Stimulated activated CD4-positive, alpha-beta T cell treated with anti-CD3 and anti-CD28 coated beads, Interleukin-12 subunit alpha, Interleukin-12 subunit beta, amount 100 ng/mL, for 24 hours (primary cell): Measurements from ENCODE around the gene DNAJC22.

ENCODE experiments used
- DNase-seq, 2 experiments: peaks; one replicate each; pipeline ENCODE4 v3.0.0-alpha.2; 2020; ENCODE audit warnings: low read depth in 2 of 2

Gene DNAJC22

DNA sequence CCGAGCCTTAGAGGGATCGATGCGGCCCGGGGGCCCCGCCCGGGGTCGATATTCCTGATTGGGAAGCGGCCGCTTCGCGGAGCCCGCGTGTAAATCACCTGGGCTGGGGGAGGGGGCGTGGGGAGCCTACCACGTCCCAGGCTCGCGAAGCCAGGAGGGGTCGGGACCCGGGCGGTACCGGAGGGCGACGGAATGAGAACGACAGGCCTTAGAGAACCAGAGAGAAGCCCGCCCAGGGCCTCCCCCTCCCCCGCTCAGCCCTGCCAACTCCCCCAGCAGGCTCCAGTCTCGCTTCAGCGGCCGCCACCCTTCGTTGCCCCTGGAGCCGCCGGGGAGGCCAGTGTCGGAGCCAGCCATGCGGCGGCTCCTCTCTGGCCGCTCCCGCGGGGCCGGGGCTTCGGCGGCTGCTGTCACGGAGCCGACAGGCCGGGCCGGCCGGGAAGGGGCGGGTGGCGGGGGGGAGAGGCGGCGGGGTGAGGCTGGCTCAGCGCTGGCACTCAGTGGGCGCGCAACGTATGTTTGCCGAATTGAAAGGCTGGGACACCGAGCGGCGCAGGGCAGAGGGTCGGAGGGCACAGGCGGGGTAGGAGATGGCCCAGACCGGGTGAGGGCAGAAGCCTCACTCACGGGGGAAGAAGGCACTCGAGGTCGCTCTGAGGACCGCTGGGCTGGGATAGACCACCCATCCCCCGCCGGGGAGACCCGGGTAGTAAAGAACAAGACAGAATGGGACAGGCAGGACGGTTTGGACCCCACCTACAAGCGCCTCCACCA is 1.4 kb upstream of the DNAJC22 start:
- DNase-seq, result no peak

DNA sequence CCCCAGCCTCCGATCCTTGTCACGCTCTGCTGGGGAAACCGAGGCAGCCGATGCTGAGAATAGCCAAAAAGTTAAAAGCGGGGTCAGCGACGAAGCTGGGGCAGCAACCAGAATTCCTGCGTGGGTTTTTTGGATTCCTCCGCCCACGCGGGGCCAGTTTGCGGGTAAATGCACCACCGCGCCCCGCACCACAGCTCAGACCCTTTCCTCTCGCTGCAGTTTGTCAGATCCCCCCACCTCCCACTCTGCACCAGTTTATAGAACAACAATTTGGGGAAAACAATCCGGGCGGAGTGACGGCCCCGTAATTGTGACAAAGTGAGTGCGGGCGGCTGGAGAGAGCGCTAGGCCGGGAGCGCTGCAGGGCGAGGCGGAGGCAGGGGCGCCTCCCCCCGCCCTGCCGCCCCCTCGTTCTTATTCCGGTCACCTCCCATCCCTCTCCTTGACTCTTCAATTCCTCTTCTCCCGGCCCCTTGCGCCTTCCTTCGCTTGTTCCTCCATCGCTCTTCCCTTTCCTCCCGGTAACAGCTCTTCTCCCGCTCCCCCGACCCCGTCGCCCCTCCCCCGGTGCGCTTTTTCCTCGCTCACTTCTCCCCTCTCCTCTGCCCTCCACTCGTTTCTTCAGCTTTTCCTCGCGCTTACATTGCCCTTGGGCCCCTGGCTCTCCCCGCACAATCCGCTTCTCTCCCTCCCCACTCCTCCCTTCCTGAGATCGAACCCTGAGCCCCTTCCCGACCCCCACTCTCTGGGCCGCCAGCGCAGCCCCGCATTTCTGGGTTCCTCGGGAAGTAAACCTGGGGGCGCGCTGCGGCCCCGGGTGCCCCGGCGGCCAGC is 646 bp upstream of the DNAJC22 start:
- DNase-seq, result no peak

GRCh38 chr12:49347311-49348193 is 864 bp downstream of the DNAJC22 start:
- DNase-seq, result peak; percentile 47 to 64

DNA sequence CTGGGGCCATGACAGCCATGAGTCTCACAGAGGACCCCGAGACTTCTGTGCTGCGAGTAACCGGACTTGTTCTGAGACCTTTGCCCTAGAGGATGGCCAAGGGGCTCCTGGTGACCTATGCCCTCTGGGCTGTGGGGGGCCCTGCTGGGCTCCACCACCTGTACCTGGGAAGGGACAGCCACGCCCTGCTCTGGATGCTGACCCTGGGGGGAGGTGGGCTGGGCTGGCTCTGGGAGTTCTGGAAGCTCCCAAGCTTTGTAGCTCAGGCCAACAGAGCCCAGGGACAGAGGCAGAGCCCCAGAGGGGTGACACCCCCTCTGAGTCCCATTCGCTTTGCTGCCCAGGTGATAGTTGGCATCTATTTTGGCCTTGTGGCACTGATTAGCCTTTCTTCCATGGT is 2.1 kb downstream of the DNAJC22 start:
- no peak for DNase-seq

GRCh38 chr12:49349266-49349665 is 2.6 kb downstream of the DNAJC22 start:
- no peak for DNase-seq

DNA sequence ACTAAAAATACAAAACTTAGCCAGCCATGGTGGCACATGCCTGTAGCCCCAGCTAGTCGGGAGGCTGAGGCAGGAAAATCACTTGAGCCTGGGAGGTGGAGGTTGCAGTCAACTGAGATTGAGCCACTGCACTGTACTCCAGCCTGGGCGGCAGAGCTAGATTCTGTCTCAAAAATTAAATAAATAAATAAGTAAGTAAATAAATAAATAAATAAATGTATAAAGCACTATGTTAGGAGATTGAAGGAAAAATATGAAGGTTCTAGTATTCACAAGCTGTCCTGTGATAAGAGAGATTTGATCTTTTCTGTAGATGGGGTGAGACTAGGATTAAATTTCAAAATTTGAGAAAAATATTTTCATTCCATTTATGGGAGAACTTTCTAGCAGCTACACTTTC is 5.7 kb downstream of the DNAJC22 start:
- no peak for DNase-seq

DNA sequence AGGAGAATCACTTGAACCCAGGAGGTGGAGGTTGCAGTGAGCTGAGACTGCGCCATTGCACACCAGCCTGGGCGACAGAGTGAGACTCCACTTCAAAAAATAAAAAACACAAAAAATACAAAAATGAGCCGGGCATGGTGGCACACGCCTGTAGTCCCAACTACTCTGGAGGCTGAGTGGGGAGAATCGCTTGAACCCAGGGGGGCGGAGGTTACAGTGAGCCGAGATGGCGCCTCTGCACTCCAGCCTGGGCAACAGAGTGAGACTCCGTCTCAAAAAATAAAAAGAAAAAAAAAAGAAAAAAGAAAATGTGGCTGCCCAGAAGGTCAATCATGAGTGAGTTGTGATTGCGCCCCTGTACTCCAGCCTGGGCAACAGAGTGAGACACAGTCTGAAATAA is 9.2 kb downstream of the DNAJC22 start:
- no peak for DNase-seq

DNA sequence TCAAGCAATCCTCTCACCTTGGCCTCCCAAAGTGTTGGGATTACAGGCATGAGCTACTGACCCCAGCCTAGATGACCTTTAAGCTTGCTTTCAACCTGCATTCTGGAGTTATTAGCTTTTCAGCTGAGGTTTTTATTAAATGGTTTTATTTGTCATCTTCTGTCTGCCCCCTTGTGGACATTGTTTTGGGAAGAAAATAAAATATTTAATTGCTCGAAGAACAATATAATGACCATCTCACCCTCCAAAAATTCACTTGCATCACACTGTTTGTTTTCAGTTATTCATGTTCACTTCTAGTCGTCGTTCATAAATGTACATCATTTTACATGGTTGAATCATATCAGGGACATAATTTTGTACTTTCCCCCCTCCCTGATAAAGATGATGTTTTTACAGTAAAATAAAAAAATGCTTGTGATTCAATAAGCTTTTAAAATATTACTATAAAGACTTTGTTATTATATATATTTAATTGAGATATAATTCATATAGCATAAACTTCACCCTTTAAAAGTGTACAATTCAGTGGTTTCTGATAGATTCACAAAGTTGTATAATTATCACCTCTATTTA is 10.5 kb downstream of the DNAJC22 start:
- DNase-seq, result no peak

DNA sequence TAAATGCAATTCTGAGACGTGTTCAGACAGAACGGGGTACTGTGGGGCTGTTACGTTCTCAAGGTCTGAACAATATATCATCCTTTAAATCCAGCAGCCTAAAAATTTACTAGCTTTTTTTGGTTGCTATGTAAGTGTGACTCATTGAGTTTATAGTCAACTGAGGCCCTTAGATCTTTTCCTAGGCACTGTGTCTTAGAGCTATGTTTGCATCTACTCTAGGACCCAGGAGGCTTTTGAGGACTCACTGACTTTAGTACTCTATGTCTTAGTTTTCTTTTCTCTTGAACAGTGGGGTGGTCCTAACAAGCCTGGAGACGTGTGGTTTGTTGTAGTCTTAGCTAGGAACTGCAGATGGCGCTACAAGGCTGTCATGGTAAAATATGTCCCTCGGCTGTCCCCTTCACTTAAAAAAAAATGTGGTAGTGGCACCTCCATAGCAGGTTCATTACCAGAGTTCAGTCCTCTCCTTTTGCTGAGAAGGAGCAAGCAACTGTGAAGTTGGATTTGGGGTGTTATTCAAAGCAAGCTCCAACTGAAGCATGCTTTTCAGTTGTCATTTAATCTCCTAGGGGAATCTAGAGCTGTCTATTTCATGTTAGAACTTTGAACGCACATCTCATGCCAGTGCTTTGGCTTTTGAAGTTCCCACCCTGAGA is 11.9 kb downstream of the DNAJC22 start:
- peak in 1 of 2 experiments; percentile 35 for DNase-seq

GRCh38 chr12:49359671-49360070 is 13.0 kb downstream of the DNAJC22 start:
- no peak for DNase-seq

GRCh38 chr12:49362077-49362476 is 15.4 kb downstream of the DNAJC22 start:
- DNase-seq, result no peak

DNA sequence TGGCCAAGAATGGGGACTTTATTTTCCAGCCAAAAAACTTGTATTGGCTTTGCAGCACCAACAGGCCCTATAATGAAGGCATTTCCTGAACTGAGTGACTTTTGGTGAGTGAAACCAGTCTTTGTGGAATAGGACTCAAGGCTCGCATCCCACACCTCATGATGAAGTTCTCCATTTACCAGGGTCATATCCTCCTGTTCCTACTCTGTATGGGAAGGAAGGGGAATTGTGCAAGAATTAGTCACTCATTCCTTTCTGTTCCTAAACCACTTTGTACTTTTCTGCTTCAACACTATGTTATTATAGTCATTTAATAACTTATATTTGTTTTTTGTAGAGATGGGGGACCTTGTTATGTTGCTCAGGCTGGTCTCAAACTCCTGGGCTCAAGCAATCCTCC is 18.3 kb downstream of the DNAJC22 start:
- no peak for DNase-seq

DNA sequence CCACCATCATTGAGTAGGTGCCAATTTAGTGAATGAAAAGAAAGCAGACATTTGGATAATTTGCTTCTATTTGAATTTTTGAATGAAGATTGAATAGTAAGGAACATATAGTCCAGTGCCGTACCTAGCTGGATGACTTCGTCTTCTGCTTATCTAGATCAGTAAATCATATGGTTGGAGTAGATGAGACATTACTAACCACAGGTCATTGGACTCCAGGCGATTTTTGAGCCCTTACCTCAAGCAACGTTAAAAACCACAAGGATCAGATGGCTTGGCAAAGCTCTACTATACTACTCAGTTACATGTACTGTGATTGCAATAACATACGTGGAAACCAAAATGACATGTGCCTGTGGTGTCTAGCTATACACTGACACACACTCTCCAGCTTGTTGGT is 18.9 kb downstream of the DNAJC22 start:
- DNase-seq, result no peak

DNA sequence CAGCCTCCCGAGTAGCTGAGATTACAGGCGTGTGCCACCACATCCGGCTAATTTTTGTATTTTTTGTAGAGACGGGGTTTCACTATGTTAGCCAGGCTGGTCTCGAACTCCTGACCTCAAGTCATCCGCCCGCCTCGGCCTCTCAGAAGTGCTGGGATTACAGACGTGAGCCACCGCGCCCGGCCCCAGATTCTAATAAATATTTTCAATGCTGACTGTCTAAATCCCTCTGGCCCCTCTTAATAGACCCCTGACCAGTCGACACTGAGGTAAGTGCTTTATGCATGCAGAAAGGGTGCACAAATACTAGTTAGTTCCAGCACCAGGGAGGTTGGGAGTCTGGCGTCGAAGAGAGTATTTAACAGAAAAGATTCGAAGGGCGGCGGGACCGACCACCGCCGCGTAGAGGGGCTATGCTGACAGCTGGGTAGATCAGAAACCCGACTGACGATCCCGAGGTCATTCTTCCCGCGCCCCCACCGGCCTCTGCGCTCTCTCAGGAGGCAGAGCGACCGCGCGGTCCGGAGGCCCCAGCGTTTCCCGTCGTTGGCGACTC is 19.5 kb downstream of the DNAJC22 start:
- no peak for DNase-seq

DNA sequence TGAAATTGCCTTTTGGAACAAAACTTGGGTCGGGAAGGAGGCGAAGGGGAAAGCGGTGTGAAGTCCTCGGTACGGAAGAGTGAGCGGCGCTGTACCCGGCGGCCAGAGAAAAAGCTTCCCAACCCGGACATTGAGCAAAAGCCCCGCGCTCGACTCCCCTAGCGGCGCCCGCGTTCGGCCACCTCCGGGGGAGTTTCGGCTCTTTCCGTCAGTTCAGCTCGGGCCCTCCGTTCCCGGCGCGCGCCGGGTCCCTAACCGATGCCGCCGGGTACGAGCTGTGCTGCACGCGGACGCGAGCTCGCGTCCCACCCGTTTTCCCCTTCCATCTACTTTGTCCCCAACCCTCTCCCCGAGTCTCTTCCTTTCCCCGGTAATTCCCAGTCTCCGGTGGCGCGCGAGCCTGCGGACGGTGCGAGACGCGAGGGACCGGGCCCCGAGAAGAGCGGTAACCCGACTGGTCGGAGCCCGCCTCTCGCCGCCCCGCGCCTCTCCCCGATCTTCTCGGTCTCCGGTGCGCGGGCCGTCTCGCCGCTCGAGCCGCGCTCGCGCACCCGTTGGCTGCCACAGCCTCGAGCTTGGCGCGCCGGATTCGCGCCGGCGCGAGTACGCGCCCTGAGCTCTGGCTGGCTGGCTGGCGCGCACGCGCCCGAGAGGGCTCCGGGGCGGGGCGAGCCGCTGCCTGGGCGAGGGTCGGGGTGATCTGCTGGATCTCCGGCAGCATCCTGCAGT is 20.1 kb downstream of the DNAJC22 start:
- peak; percentile 78 to 81 for DNase-seq

DNA sequence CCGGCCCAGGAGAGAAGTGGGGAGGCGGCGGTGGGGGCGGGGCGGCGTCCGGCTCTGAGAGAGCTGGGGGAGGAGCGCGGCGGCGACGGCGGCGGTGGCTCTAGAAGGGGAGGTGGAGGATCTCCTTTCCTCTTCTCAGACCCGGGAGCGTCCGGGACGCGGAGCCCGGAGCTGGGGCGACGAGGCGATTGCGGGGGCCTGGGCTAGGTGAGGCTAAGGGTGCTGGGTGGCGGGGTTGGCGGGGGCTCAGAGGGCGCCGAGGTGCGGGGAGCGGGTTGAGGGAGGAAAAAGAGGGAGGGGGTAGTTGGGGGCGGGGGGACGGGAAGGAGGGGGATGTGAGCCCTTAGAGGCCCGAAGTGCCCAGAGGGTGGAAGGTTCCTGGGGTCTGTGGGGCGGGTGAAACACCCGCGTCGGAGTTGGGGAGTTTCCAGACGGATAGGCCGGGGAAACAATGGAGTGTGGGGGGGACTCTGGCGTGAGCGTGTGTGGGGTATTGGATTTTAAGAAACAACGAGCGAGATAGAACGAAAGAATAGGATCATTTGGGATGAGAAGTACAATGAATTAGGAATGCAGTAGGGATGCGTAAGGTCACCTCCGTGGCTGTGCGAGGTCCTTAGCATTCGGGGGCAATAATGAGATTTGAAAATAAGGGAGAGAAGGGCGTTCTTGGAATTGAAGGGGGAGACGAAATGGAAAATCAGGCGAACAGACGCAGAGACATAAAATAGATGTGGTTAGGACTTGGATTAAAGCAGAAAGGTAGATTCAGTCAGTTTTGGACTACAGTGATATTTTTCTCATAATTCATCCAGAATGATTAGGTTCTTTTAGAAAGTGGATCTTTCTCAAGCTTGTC is 20.9 kb downstream of the DNAJC22 start, which contains the start of gene SPATS2:
SPATS2 (plus strand) TSS at position 82 of the 859 bp plus-strand sequence. CDS start 93,551 bp downstream, outside the sequence.
- DNase-seq, result peak in 1 of 2 experiments; percentile 92

DNA sequence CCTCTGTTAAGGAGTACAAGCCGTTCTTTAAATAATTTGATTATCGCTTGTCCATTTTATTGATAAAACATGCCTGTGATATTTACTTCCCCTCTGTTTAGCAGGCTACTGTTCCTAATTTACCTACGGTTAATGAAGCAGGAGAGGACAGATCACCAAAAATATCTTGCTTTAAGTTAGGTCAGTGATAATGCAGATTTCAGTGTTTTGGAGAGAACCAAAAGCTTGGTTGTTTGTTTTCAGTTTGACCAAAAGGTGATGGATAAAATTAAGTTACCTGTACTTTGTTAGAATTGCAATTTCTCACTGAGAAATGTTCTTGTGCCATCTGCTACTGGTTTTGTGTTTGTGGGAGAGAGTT is 21.5 kb downstream of the DNAJC22 start:
- no peak for DNase-seq

GRCh38 chr12:49369411-49370145 is 22.9 kb downstream of the DNAJC22 start:
- no peak for DNase-seq
